HUDEP-2 (cell line): ENCODE data around the gene SPECC1L.

ENCODE experiments used
- DNase-seq, 76 experiments: peaks; one replicate each; lab custom pipeline; 2025; ENCODE audit not compliant: unreplicated experiment in 76 of 76; lab: John Stamatoyannopoulos, UW

The SPECC1L gene

GRCh38 chr22:24410110-24410856 is 139.7 kb downstream of the SPECC1L start:
- DNase-seq = no peak

GRCh38 chr22:24411256-24412004 is 140.8 kb downstream of the SPECC1L start:
- DNase-seq = no peak

GRCh38 chr22:24412274-24412673 is 141.6 kb downstream of the SPECC1L start:
- no peak for DNase-seq

- no peak for DNase-seq
Observed at GRCh38 chr22:24413271-24413670, 142.6 kb downstream of the SPECC1L start.

- no peak for DNase-seq
Observed at GRCh38 chr22:24413736-24414385, 143.2 kb downstream of the SPECC1L start.

GRCh38 chr22:24414523-24414922 is 143.9 kb downstream of the SPECC1L start:
- no peak for DNase-seq

- DNase-seq = no peak
Observed at GRCh38 chr22:24414984-24415945, 144.6 kb downstream of the SPECC1L start.

GRCh38 chr22:24416095-24416494 is 145.5 kb downstream of the SPECC1L start:
- no peak for DNase-seq

- DNase-seq = no peak
Observed at GRCh38 chr22:24416611-24417010, 146.0 kb downstream of the SPECC1L start.

- no peak for DNase-seq
Observed at GRCh38 chr22:24417200-24417599, 146.6 kb downstream of the SPECC1L start.

GRCh38 chr22:24417901-24418641 is 147.4 kb downstream of the SPECC1L start:
- DNase-seq = no peak

- DNase-seq = no peak
Observed at GRCh38 chr22:24418786-24419474, 148.3 kb downstream of the SPECC1L start.

- no peak for DNase-seq
Observed at GRCh38 chr22:24419475-24419850, 148.8 kb downstream of the SPECC1L start.

- no peak for DNase-seq
Observed at GRCh38 chr22:24420072-24420976, 149.7 kb downstream of the SPECC1L start.

GRCh38 chr22:24420977-24421343 is 150.3 kb downstream of the SPECC1L start:
- DNase-seq = no peak

GRCh38 chr22:24421428-24421931 is 150.8 kb downstream of the SPECC1L start:
- DNase-seq = peak in 2 of 76 experiments; percentile 4 to 8

- no peak for DNase-seq
Observed at GRCh38 chr22:24422102-24422665, 151.6 kb downstream of the SPECC1L start.

GRCh38 chr22:24423519-24424000 is 152.9 kb downstream of the SPECC1L start:
- DNase-seq = peak in 28 of 76 experiments; percentile 7 to 55 (median 24)
